T-helper 2 cell treated with Interferon-gamma antibody and Interleukin-4, amounts not matched to agents 100 ng/mL and 5 ng/mL, for 36 hours (primary cell): Measurements from ENCODE around the gene OR7A5. TPM values are rescaled to one million over a fixed set of nuclear protein-coding genes. Genes with fewer than 3 reads are reported as not detected.
"Not testable (repeated sequence)": the region's sequence is repeated elsewhere in the genome, so short reads cannot be mapped to it uniquely, and the experiment has no call there.

Source experiments
- intact Hi-C: fragments of 100-400 bp; cut with micrococcal nuclease; formaldehyde crosslinking; loops from one replicate; pipeline ENCODE4 v1.15.1; 2023
- total RNA-seq: library from RNA; stranded (reverse); gene quantifications from 2 replicates; pipeline ENCODE4 v1.2.3, GENCODE V29; 2022

Gene OR7A5
- total RNA-seq, 1 donor from 2014 or later = not detected

- intact Hi-C loops = not testable (repeated sequence)
Measured at GRCh38 chr19:14785102-14785793, 49.7 kb downstream of the OR7A5 start.

- intact Hi-C loops = not testable (repeated sequence)
Measured at GRCh38 chr19:14784730-14785101, 50.3 kb downstream of the OR7A5 start.

DNA sequence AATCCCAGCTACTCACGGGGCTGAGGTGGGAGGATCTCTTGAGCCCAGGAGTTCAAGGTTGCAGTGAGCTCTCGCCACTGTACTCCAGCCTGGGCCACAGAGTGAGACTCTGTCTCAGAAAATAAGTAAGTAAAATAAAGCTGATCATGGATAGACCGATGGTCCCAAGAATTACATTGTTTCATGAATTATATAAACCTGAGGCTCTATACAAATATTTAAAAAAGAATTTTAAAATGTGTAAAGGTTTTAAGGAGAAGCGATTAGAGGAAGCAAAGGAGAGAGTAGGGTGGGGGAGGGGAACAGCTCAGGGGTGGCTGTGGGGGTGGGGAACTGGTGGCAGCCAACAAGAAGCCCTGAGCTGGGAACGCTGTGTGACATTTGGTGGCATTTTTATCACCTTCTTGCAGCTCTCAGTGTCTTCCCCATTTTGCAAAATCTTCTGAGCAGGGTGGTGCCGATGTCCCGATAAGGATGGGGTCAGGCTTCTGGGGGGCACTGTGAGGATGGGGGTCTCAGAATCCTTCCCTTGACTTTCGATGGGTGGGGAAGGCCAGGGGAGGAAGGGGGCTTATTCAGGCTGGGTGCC lies 51.5 kb downstream of the OR7A5 start:
- intact Hi-C loops = not testable (repeated sequence)

DNA sequence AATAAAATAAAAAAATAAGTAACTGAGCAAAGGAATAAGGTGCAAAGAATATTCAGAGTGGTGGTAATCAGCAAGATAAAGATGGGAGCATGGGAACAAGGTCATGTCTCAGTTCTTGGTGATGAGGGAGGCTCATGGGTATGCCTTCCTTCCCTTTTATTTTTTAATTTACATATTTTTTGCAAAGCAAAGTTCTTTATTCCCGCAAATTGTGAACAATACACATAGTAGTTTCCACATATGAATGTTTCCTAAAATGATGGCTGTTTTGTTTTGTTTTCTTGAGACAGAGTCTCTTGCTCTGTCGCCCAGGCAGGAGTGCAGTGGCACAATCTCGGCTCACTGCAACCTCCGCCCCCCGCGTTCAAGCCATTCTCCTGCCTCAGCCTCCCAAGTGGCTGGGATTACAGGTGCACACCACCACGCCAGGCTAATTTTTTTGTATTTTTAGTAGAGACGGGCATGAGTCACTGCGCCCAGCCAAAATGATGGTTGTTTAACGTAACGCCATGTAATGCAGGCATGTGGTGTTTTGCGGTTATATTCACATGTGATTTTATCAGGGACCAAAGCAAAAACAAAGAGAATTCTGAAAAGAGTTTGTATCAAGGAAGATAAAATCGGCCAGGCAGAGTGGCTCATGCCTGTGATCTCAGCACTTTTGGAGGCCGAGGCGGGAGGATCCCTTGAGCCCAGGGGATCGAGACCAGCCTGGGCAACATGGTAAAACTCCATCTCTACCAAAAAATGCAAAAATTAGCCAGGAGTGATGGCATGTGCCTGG lies 52.2 kb downstream of the OR7A5 start:
- intact Hi-C loops = no loop called here

DNA sequence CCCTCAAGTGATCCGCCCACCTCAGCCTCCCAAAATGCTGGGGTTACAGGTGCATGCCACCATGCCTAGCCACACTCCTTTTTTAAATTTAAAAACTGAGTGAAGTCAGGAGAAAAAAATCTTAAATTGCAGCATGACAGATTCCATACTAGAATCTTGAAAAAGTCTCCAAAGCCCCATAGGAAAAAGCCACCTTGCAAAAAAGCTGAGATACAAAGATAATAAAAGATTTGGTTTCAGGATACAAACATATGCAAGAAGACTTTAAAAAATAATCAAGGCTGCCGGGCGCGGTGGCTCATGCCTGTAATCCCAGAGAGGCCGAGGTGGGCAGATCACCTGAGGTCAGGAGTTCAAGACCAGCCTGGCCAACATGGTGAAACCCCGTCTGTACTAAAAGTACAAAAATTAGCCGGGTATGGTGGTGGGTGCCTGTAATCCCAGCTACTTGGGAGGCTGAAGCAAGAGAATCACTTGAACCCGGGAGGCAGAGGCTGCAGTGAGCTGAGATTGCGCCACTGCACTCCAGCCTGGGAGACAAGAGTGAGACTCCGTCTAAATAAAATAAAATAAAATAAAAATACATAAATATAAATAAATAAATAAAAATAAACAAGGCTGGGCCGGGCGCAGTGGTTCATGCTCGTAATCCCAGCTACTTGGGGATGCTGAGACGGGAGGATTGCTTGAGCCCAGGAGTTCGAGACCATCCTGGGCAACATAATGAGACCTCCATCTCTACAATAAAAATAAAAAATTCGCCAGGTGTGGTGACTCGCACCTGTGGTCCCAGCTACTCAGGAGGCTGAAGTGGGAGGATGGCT lies 53.1 kb downstream of the OR7A5 start:
- intact Hi-C loops = not testable (repeated sequence)

DNA sequence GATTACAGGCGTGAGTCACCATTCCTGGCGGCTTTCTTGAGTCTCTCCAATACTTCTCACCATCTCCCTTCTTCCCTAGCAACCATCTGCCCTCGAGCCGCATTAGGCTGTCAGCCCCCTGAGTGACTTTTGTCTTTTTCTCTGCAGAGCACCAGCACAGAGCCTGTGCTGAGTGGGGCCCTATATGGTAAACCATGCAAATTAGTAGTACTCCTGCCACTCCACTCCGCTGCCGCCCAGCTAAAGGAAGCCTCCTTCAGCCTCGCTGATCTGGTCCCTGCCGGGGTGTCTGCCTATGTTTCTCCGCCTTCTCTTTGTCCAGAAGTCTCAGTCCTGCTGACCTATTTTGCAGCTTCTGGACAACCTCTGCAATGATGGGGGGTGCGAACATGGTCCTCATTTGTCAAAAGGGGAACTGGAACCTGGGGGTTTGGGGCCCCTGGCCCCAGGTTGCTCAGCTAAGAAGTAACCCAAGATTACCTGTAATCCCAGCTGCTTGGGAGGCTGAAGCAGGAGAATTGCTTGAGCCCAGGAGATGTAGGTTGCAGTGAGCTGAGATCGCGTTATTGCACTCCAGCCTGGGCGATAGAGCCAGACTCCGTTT lies 54.3 kb downstream of the OR7A5 start:
- intact Hi-C loops = not testable (repeated sequence)

- intact Hi-C loops = no loop called here
Measured at GRCh38 chr19:14779151-14779550, 55.8 kb downstream of the OR7A5 start.

GRCh38 chr19:14778110-14778845 lies 56.7 kb downstream of the OR7A5 start, which contains the start of gene ADGRE2:
Gene ADGRE2 (minus strand): TSS chr19:14778560. CDS start chr19:14776756, 1,804 bp downstream.
- intact Hi-C loops = not testable (repeated sequence)

DNA sequence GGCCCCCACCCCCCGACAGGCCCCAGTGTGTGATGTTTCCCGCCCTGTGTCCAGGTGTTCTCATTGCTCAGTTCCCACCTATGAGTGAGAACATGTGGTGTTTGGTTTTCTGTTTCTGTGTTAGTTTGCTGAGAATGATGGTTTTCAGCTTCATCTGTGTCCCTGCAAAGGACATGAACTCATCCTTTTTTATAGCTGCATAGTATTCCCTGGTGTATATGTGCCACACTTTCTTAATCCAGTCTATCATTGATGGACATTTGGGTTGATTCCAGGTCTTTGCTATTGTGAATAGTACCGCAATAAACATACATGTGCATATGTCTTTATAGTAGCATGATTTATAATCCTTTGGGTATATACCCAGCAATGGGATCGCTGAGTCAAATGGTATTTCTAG lies 57.3 kb downstream of the OR7A5 start:
- intact Hi-C loops = not testable (repeated sequence)

Other genes starting within 250 kb of the OR7A5 start
- not detected in 2 replicates for gene ADGRE3, start 160.3 kb downstream of the OR7A5 start, total RNA-seq
- gene ZNF333, start 145.1 kb downstream of the OR7A5 start, total RNA-seq = 10.2 and 11.4 TPM in 2 replicates
- gene ADGRE2, start 56.6 kb downstream of the OR7A5 start, total RNA-seq = 1.2 and 2.2 TPM in 2 replicates
- gene OR7C1, start within 50 bp of the OR7A5 start, total RNA-seq = not detected in 2 replicates
- gene OR7A10, start 13.7 kb upstream of the OR7A5 start, total RNA-seq = not detected in 2 replicates
- not detected in 2 replicates for gene OR7A17, start 50.9 kb upstream of the OR7A5 start, total RNA-seq
- gene OR7C2, start 106.3 kb upstream of the OR7A5 start, total RNA-seq = not detected in 2 replicates
- gene SLC1A6, start 144.7 kb upstream of the OR7A5 start, total RNA-seq = not detected in 2 replicates
- gene CASP14, start 214.3 kb upstream of the OR7A5 start, total RNA-seq = not detected in 2 replicates
- not detected in 2 replicates for gene OR1I1, start 247.0 kb upstream of the OR7A5 start, total RNA-seq